GM12878 (cell line): Measurements from ENCODE around the gene CYB5A. TPM values are rescaled to one million over a fixed set of nuclear protein-coding genes. Genes with fewer than 3 reads are reported as not detected.

ENCODE experiments used
- ATAC-seq: fragments of 200-7000 bp; cut with Tn5 transposase; 3 replicates; pipeline ENCODE4 v1.9.1; 2020; ENCODE audit warnings: mild to moderate bottlenecking, moderate library complexity
- BruUV-seq: library from RNA; stranded (reverse); fragments of 400-500 nt; replicated peaks from 2 replicates; lab custom pipeline; 2021; lab: Mats Ljungman, UMichigan
- CTCF ChIA-PET: fragments of 300-600 bp; sonication (Branson Sonifier 250); formaldehyde crosslinking; extraction: SDS; loops from one replicate; lab custom pipeline; 2021; ENCODE audit warnings: inconsistent platforms; lab: Yijun Ruan, JAX
- POLR2A ChIA-PET: fragments of 350-600 bp; formaldehyde crosslinking; extraction: SDS; loops from one replicate; lab custom pipeline; 2021; ENCODE audit warnings: inconsistent platforms; lab: Charles Lee
- RAD21 ChIA-PET: fragments of 300-600 bp; sonication (Branson Sonifier 250); formaldehyde crosslinking; loops from one replicate; lab custom pipeline; 2023; ENCODE audit warnings: antibody characterized with exemption; ENCODE audit not compliant: unreplicated experiment; lab: Charles Lee
- SMC1A ChIA-PET: fragments of 300-600 bp; sonication (Branson Sonifier 250); formaldehyde crosslinking; loops from one replicate; lab custom pipeline; 2023; ENCODE audit not compliant: unreplicated experiment, uncharacterized antibody; lab: Charles Lee
- DNase-seq: peaks from one replicate; pipeline ENCODE4 v3.0.0-alpha.2; 2011; ENCODE audit warnings: low read depth, low spot score
- FAIRE-seq: peaks from 3 replicates; lab custom pipeline; 2011; peaks lifted over from hg19 to GRCh38; lab: Jason Lieb, UNC
- H2AFZ ChIP-seq: 2 replicates; pipeline ENCODE4 v1.6.0; 2011; ENCODE audit warnings: low read depth, low read length, control low read depth; ENCODE audit not compliant: control insufficient read depth
- H3K27ac ChIP-seq: 2 replicates; pipeline ENCODE4 v1.5.1; 2011; ENCODE audit warnings: control low read depth; ENCODE audit not compliant: control insufficient read depth, insufficient read depth
- H3K27me3 ChIP-seq, 2 experiments: replicated peaks in 1 of 2; 2 replicates each; pipeline versions ENCODE4 v1.6.0 to v1.6.1; 2011; ENCODE audit warnings: low read length in 1 of 2; ENCODE audit not compliant: control insufficient read depth in 2 of 2, insufficient read depth in 2 of 2
- H3K36me3 ChIP-seq, 2 experiments: 2 replicates each; pipeline ENCODE4 v1.5.1; 2011; ENCODE audit warnings: low read length in 1 of 2; ENCODE audit not compliant: control insufficient read depth in 2 of 2, insufficient read depth in 2 of 2
- H3K4me1 ChIP-seq: 2 replicates; pipeline ENCODE4 v1.6.1; 2011; ENCODE audit warnings: mild to moderate bottlenecking, low read length, moderate library complexity, mixed read lengths; ENCODE audit not compliant: control insufficient read depth, insufficient read depth
- H3K4me2 ChIP-seq: 2 replicates; pipeline ENCODE4 v1.6.0; 2011; ENCODE audit warnings: control low read depth; ENCODE audit not compliant: control insufficient read depth, insufficient read depth
- H3K4me3 ChIP-seq: fragments of 200-600 bp; sonication (generic); 2 replicates; pipeline ENCODE4 v1.5.1; 2016
- H3K79me2 ChIP-seq: 2 replicates; pipeline ENCODE4 v1.6.0; 2011; ENCODE audit warnings: low read length; ENCODE audit not compliant: control insufficient read depth, insufficient read depth
- H3K9ac ChIP-seq: 2 replicates; pipeline ENCODE4 v1.8.0; 2011; ENCODE audit warnings: low read length, control low read depth, mixed read lengths; ENCODE audit not compliant: control insufficient read depth, insufficient read depth
- H3K9me3 ChIP-seq: replicated peaks from 3 replicates; pipeline ENCODE4 v1.5.1; 2011; ENCODE audit warnings: mild to moderate bottlenecking, low read length; ENCODE audit not compliant: control insufficient read depth, insufficient read depth
- H4K20me1 ChIP-seq: 2 replicates; pipeline ENCODE4 v1.6.0; 2011; ENCODE audit not compliant: control insufficient read depth, insufficient read depth
- BCL11A ChIP-seq: IDR thresholded peaks from 2 replicates; pipeline ENCODE4 v1.6.1; 2011; ENCODE audit warnings: low read depth, low read length
- CREM ChIP-seq: IDR thresholded peaks from 2 replicates; pipeline ENCODE4 v1.6.1; 2014; ENCODE audit warnings: antibody characterized with exemption, low read depth
- EED ChIP-seq: sonication (generic); IDR thresholded peaks from 2 replicates; pipeline ENCODE4 v1.6.1; 2016; ENCODE audit warnings: antibody characterized with exemption, low read depth
- ESRRA ChIP-seq: IDR thresholded peaks from 2 replicates; pipeline ENCODE4 v1.6.1; 2012; ENCODE audit warnings: mild to moderate bottlenecking, low read length, improper control_type of control experiment
- FOXK2 ChIP-seq: fragments of 450-650 bp; IDR thresholded peaks from 2 replicates; pipeline ENCODE4 v1.6.1; 2017; ENCODE audit warnings: mild to moderate bottlenecking, moderate library complexity
- JUND ChIP-seq: IDR thresholded peaks from 2 replicates; pipeline ENCODE4 v1.6.1; 2012; ENCODE audit warnings: low read depth, mild to moderate bottlenecking, low read length, improper control_type of control experiment, moderate library complexity
- LARP7 ChIP-seq: fragments of 450-650 bp; IDR thresholded peaks from 2 replicates; pipeline ENCODE4 v1.6.1; 2017; ENCODE audit warnings: mild to moderate bottlenecking
- POLR2A ChIP-seq: IDR thresholded peaks from 2 replicates; pipeline ENCODE4 v1.6.1; 2011; ENCODE audit warnings: low read depth, mild to moderate bottlenecking, low read length
- SIN3A ChIP-seq: IDR thresholded peaks from 2 replicates; pipeline ENCODE4 v1.6.1; 2012; ENCODE audit warnings: low read depth, low read length, improper control_type of control experiment
- SMARCA5 ChIP-seq: fragments of 450-650 bp; IDR thresholded peaks from 2 replicates; pipeline ENCODE4 v1.6.1; 2017; ENCODE audit warnings: mild to moderate bottlenecking
- SRF ChIP-seq, 2 experiments: IDR thresholded peaks; 2 replicates each; pipeline ENCODE4 v1.6.1; 2011; ENCODE audit warnings: low read depth in 2 of 2, low read length in 2 of 2, mild to moderate bottlenecking in 1 of 2, moderate library complexity in 1 of 2
- ZNF207 ChIP-seq: fragments of 450-650 bp; IDR thresholded peaks from 2 replicates; pipeline ENCODE4 v1.6.1; 2014; ENCODE audit warnings: antibody characterized with exemption, mild to moderate bottlenecking, borderline replicate concordance
- ZNF384 ChIP-seq: IDR thresholded peaks from 2 replicates; pipeline ENCODE4 v1.6.1; 2012; ENCODE audit warnings: low read depth, mild to moderate bottlenecking, low read length, improper control_type of control experiment, borderline replicate concordance
- WGBS: methylation state at CpG from one replicate; pipeline ENCODE4 v1.1.6; 2016; ENCODE audit warnings: low lambda C conversion rate; ENCODE audit not compliant: insufficient replicate concordance, insufficient coverage; ENCODE audit errors: missing lambda C conversion rate; 5-methylcytosine and 5-hydroxymethylcytosine counted together
- in situ Hi-C: fragments of 300-500 bp; cut with MboI; formaldehyde crosslinking; loops from 9 replicates; pipeline ENCODE4 v1.14.3; 2018; ENCODE audit warnings: mixed read lengths
- intact Hi-C: fragments of 100-400 bp; cut with micrococcal nuclease; formaldehyde crosslinking; loops from one replicate; pipeline ENCODE4 v1.14.2; 2022; ENCODE audit not compliant: unreplicated experiment
- polyA plus RNA-seq, 11 experiments: library from polyadenylated mRNA; depleted of rRNA in 4 of 11; unstranded in 6 of 11; stranded (reverse) in 5 of 11; fragments of >200 nt; fragmentation: Nextera tagmentation in 4 of 11; fragmentation: Illumina TruSeq in 1 of 11; extraction: Ambion mirVana in 4 of 11; extraction: Trizol in 1 of 11; gene quantifications; 1 replicate in 1 of 11; 2 replicates in 10 of 11; pipeline versions ENCODE4 v1.2.1 to v1.2.3, GENCODE V29; 2011 to 2016; ENCODE audit warnings: inconsistent platforms in 2 of 11, missing spikeins in 2 of 11, low read depth in 1 of 11
- total RNA-seq, 4 experiments: library from RNA; depleted of rRNA in 3 of 4; stranded (reverse); fragments of >200 nt in 3 of 4; fragmentation: Illumina TruSeq in 1 of 4; extraction: Trizol in 1 of 4; gene quantifications; 2 replicates each; pipeline versions ENCODE4 v1.2.1 to v1.2.3, GENCODE V29; 2013 to 2021
- TF ChIP-seq, protein P1 (sequence below): fragments of 450-650 bp; formaldehyde crosslinking; IDR thresholded peaks from 2 replicates; pipeline ENCODE4 v1.4.0; 2020; ENCODE audit warnings: mild to moderate bottlenecking, moderate library complexity
- TF ChIP-seq, protein P2 (sequence below): fragments of 450-650 bp; IDR thresholded peaks from 2 replicates; pipeline ENCODE4 v1.6.1; 2017; ENCODE audit warnings: borderline replicate concordance
- TF ChIP-seq, protein P3 (sequence below): IDR thresholded peaks from 2 replicates; pipeline ENCODE4 v1.6.1; 2012; ENCODE audit warnings: mild to moderate bottlenecking, low read depth, low read length

Gene CYB5A
- total and polyA plus RNA-seq, 10 of the 15 experiments (the other 5 are each of a cell fraction or from before 2014, with no cell fraction given) = 60.2 to 129 (median 103) TPM

DNA sequence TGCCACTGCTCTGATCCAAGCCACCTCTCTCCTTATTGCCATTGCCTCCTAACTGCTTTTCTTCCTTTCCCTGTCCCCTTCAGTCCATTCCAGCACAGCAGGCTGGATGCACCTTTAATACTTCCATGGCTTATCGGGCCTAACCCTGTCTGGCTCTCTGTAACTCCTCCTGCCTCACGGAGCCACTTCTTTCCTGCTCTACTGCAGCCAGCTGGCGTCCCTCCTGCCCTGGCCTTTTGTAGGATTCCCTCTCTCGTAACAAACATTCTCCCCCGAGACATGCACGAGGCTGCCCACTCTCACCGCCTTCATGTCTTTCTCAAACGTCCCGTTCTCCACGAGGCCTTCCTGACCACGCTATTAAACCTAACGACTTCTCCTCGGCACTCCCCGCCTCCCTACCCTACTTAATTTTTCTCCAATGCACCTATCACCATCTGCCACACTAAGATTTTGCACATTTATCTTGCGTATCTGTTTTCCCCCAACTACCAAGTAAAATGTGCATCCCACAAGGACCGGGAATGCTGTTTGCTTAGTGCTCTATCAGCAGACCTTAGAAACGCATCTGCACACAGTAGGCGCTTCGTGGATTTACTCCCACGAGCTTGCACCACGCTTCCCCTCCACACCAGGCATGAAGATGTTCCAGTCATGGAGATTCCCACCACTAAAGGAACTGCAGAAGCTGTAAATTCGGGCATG is 23.1 kb upstream of the CYB5A start:
- DNase-seq = no peak
- no peak for FAIRE-seq
- intact Hi-C loops = no loop called here
- ATAC-seq = no peak
- WGBS = 55% methylated on average over 22 of the region's 22 CpGs
- Histone ChIP-seq H3K27me3 (no peaks in the 10 kb centered on the region), H3K36me3 (no peaks in the 10 kb centered on the region; a peak in 1 of 4 replicates), H3K9me3 (no peaks in the 10 kb centered on the region), H3K4me2 (no peak overlapping the region), H2AFZ (no peak overlapping the region), H3K9ac (no peak overlapping the region), H4K20me1 (no peaks in the 10 kb centered on the region), H3K4me3 (no peak overlapping the region), H3K4me1 (no peaks in the 10 kb centered on the region), H3K27ac (no peak overlapping the region), H3K79me2 (no peaks in the 10 kb centered on the region)
- RAD21 ChIA-PET = no interaction called here
- SMC1A ChIA-PET = interaction anchor here (0.7 kb wide), 1 partner anchor 86 kb away, joined by 3 read pairs; no protein-coding TSS in a partner anchor
- in situ Hi-C loops = no loop called here
- POLR2A ChIA-PET = no interaction called here
- BruUV-seq = no TSS peak
- TF ChIP-seq JUND = no peak
- TF ChIP-seq, protein P1, sequence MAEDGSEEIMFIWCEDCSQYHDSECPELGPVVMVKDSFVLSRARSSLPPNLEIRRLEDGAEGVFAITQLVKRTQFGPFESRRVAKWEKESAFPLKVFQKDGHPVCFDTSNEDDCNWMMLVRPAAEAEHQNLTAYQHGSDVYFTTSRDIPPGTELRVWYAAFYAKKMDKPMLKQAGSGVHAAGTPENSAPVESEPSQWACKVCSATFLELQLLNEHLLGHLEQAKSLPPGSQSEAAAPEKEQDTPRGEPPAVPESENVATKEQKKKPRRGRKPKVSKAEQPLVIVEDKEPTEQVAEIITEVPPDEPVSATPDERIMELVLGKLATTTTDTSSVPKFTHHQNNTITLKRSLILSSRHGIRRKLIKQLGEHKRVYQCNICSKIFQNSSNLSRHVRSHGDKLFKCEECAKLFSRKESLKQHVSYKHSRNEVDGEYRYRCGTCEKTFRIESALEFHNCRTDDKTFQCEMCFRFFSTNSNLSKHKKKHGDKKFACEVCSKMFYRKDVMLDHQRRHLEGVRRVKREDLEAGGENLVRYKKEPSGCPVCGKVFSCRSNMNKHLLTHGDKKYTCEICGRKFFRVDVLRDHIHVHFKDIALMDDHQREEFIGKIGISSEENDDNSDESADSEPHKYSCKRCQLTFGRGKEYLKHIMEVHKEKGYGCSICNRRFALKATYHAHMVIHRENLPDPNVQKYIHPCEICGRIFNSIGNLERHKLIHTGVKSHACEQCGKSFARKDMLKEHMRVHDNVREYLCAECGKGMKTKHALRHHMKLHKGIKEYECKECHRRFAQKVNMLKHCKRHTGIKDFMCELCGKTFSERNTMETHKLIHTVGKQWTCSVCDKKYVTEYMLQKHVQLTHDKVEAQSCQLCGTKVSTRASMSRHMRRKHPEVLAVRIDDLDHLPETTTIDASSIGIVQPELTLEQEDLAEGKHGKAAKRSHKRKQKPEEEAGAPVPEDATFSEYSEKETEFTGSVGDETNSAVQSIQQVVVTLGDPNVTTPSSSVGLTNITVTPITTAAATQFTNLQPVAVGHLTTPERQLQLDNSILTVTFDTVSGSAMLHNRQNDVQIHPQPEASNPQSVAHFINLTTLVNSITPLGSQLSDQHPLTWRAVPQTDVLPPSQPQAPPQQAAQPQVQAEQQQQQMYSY (CRISPR knock-in tag) = no peak
- no peak for TF ChIP-seq EED
- TF ChIP-seq SIN3A = no peak
- no peak for TF ChIP-seq FOXK2
- no peak for TF ChIP-seq ESRRA
- no peak for TF ChIP-seq ZNF384
- TF ChIP-seq, protein P2, sequence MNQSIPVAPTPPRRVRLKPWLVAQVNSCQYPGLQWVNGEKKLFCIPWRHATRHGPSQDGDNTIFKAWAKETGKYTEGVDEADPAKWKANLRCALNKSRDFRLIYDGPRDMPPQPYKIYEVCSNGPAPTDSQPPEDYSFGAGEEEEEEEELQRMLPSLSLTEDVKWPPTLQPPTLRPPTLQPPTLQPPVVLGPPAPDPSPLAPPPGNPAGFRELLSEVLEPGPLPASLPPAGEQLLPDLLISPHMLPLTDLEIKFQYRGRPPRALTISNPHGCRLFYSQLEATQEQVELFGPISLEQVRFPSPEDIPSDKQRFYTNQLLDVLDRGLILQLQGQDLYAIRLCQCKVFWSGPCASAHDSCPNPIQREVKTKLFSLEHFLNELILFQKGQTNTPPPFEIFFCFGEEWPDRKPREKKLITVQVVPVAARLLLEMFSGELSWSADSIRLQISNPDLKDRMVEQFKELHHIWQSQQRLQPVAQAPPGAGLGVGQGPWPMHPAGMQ = no peak
- TF ChIP-seq SRF (IDR thresholded peaks at IDR 0.05; ENCODE audit: low read depth in 2 of 2, low read length in 2 of 2) = no peak
- TF ChIP-seq SMARCA5 = no peak
- TF ChIP-seq BCL11A = no peak
- no peak for TF ChIP-seq LARP7
- no peak for TF ChIP-seq POLR2A
- TF ChIP-seq CREM = no peak
- no peak for TF ChIP-seq ZNF207
- TF ChIP-seq, protein P3, sequence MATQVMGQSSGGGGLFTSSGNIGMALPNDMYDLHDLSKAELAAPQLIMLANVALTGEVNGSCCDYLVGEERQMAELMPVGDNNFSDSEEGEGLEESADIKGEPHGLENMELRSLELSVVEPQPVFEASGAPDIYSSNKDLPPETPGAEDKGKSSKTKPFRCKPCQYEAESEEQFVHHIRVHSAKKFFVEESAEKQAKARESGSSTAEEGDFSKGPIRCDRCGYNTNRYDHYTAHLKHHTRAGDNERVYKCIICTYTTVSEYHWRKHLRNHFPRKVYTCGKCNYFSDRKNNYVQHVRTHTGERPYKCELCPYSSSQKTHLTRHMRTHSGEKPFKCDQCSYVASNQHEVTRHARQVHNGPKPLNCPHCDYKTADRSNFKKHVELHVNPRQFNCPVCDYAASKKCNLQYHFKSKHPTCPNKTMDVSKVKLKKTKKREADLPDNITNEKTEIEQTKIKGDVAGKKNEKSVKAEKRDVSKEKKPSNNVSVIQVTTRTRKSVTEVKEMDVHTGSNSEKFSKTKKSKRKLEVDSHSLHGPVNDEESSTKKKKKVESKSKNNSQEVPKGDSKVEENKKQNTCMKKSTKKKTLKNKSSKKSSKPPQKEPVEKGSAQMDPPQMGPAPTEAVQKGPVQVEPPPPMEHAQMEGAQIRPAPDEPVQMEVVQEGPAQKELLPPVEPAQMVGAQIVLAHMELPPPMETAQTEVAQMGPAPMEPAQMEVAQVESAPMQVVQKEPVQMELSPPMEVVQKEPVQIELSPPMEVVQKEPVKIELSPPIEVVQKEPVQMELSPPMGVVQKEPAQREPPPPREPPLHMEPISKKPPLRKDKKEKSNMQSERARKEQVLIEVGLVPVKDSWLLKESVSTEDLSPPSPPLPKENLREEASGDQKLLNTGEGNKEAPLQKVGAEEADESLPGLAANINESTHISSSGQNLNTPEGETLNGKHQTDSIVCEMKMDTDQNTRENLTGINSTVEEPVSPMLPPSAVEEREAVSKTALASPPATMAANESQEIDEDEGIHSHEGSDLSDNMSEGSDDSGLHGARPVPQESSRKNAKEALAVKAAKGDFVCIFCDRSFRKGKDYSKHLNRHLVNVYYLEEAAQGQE = no peak
- CTCF ChIA-PET = no interaction called here
